ENCODE measurements around the gene ATP13A5.

ATP13A5 gene

GRCh38 chr3:193250492-193250891 lies 128.1 kb downstream of the ATP13A5 start:
- no peak for DNase-seq

GRCh38 chr3:193248848-193249468 lies 129.6 kb downstream of the ATP13A5 start:
- DNase-seq: no peak

GRCh38 chr3:193243571-193243970 lies 135.0 kb downstream of the ATP13A5 start:
- no peak for DNase-seq

- DNase-seq: no peak
Measured at GRCh38 chr3:193241716-193242115, 136.8 kb downstream of the ATP13A5 start.

- no peak for DNase-seq
Measured at GRCh38 chr3:193240850-193241706, 137.5 kb downstream of the ATP13A5 start, which contains the start of gene PLAAT1. Gene PLAAT1 (plus strand): TSS chr3:193241222. CDS start chr3:193255651, 14,429 bp downstream.

GRCh38 chr3:193240436-193240849 lies 138.1 kb downstream of the ATP13A5 start:
- DNase-seq: no peak

- DNase-seq: no peak
Measured at GRCh38 chr3:193237030-193237429, 141.5 kb downstream of the ATP13A5 start.

- no peak for DNase-seq
Measured at GRCh38 chr3:193236599-193236998, 142.0 kb downstream of the ATP13A5 start.

- no peak for DNase-seq
Measured at GRCh38 chr3:193231201-193231600, 147.4 kb downstream of the ATP13A5 start.

- no peak for DNase-seq
Measured at GRCh38 chr3:193230610-193231009, 147.9 kb downstream of the ATP13A5 start.

- DNase-seq: no peak
Measured at GRCh38 chr3:193229851-193230420, 148.6 kb downstream of the ATP13A5 start.

- no peak for DNase-seq
Measured at GRCh38 chr3:193228206-193228605, 150.3 kb downstream of the ATP13A5 start.

GRCh38 chr3:193225302-193226125 lies 153.0 kb downstream of the ATP13A5 start:
- DNase-seq: no peak
